Stimulated activated CD4-positive, alpha-beta T cell treated with anti-CD3 and anti-CD28 coated beads, Interleukin-1b, Interleukin-23, amount 100 ng/mL, for 1 hour (primary cell): ENCODE data around the gene XPR1.
"Not testable (repeated sequence)": the region's sequence is repeated elsewhere in the genome, so short reads cannot be mapped to it uniquely, and the experiment has no call there.

ENCODE experiments used
- DNase-seq, 2 donors: peaks; one replicate each; pipeline ENCODE4 v3.0.0-alpha.2; 2020; ENCODE audit warnings: low read depth in 2 of 2

XPR1 gene

DNA sequence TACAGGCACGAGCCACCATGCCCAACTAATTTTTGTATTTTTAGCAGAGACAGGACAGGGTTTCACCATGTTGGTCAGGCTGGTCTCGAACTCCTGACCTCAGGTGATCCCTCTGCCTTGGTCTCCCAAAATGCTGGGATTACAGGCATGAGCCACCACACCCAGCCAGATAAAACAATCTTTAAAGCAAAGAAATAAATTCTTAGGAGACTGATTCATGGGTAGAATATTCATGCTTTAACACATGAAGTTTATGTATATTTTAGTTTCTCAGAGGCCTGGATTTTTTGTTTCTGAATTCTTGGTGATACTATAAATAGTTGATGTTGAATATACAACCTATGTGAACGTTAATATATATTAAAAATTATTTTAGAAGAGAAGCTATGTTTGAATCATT is 153.5 kb downstream of the XPR1 start:
- no peak for DNase-seq

DNA sequence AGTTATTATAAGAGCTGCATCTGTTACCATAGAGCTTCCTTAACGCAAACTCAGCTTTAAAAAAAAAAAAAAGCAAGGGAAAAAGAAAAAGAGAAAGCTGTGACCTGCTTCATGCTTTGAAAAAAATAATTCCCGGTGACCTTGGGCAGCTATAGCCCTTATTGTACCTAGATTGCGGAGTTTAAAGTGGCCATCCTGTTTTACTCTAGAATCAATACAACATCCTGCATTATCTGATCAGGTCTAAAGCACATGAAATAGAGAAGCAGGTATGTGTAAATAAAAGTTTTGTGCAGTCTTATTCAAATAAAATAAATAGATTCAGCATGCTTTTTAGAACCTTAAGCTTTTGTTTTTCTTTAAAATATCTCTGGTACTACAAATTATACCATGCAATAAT is 154.1 kb downstream of the XPR1 start:
- no peak for DNase-seq

DNA sequence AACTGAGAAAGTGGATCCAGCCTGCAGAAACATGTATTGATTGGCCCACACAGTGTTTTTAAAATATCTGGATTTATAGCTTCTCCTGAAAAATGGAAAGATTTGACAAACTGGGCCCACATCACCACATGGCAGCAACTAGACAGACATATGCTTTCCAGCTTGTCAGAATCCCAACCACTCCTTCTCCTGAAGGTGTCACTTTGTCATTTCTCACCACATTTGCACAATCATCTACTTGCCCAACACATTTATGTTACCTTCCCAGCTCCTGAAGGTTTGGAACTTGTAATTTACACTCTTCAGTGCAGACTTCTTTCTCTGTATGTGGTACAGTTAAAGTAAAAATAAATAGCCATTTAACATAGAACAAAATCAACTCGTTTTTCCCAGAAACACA is 154.8 kb downstream of the XPR1 start:
- no peak for DNase-seq

DNA sequence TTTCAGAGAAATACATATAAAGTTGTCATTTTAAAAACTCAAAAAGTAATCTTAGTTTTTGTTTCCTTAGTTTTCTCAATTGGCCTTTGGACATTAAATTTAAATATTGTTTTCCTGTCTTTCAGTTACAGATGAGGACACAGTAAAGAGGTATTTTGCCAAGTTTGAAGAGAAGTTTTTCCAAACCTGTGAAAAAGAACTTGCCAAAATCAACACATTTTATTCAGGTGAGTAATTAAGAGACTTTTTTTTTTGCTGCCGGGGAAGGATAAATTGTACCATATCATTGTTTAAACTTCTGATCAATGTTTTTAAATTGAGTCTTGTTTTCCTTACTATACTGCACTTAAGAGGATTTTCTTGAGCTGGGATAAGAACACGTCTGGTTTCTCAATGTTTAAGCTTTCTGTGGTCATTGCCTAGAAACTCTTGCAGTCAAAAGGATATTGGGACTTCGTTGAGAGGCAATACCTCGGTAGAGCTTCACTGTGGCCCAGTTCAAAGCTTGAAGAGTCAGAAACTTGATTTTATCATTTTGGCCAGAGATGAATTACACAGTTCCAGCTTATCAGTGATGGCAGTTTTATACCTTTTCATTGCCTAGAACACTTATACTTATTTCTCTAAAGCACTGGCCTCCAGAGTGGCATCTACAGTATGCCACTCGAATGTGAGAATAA is 155.9 kb downstream of the XPR1 start:
- no peak for DNase-seq

DNA sequence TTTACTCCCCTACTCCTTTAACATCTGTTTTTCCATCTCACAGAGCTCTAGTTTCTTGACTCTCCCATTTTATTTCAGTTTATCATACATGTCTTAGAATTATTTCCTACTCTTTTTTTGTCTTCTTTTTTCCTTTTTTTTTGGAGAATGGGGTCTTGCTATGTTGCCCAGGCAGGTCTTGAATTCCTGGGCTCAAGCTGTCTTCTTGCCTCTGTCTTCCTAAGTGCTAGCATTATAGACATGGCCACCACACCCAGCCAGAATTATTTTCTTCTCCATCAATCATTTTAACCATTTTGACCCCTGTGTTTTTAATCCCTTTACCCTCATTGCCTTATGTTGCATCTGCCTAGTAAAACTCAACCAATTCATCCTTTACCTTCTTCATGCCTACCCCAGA is 157.6 kb downstream of the XPR1 start:
- DNase-seq = no peak

DNA sequence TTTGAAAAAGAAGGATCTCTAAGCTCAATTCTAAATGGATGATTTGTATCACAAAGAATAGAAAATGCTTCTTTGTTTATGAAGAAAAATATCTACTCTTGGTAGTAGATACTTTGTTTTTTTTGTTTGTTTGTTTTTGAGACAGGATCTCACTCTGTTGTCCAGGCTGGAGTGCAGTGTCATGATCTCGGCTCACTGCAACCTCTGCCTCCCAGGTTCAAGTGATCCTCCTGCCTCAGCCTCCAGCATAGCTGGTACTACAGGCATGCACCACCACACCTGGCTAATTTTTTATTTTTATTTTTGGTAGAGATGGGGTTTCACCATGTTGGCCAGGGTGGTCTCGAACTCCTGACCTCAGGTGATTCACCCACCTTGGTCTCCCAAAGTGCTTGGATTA is 159.3 kb downstream of the XPR1 start:
- DNase-seq = not testable (repeated sequence)

DNA sequence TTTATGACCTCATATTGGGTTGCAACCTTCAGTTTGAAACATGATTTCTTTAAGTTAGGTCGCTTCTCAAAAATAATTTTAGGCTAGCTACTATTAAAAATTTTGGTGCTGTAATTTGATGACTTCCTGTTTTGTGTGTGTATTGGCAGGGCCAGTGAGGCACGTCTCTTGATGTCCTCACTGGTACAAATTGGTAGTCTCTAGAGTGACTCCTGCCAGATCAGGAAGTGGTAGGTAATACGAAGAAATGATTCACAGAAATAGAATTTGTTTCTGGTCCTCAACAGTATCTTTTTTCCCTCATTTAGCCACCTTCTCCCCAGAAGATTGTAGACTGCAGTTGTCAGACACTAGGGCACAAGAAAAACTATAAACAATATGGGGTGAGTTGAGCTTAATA is 160.0 kb downstream of the XPR1 start:
- no peak for DNase-seq

DNA sequence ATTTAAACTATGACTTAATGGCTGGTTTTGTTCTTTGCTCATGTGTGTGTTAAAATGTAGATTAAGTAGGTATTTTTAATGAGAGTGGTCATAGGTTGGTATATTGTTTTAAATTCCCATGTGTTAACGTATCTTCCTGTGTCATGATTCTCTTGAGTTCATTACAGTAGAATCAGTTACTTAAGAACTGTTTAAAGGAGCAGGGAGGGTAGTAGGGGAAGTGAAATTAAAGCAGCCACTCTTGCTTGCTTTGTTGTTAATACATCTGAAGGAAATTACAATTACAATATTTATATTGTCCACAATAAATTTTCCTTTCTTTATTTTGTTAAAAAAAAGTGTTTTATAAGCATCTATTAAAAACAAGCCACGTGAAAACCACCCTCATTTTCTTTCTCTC is 161.6 kb downstream of the XPR1 start:
- DNase-seq = no peak

DNA sequence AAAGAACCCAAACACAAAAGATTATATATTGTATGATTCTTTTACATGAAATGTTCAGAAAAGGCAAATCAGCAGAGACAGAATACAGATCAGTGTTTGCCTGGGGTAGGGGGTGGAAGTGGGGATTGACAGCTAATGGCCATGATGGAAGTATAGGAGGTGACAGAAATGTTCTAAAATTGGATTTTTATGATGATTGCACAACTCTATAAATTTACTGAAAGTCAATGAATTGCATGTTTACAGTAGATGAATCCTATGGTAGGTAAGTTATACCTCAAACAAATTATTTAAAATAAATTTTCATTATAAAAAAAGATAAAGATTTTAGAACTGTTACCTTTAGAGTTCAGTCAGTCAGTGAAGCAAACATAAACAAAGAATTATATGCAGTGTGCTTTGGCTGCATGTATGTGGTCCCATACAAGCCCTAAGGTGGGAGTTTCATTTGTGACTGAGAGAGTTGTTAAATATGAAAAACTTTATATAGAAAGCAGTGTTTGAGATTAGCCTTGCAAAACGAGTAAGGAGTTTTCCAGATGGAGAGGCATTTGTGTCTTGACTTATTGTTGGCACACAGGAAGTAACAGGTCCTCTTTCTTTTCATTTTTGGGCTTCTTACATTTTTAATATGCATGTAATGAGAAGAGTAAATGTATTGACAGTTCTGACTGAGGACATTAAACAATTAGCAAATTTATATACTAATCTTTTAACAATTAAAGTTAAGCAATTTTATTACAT is 165.2 kb downstream of the XPR1 start:
- no peak for DNase-seq

DNA sequence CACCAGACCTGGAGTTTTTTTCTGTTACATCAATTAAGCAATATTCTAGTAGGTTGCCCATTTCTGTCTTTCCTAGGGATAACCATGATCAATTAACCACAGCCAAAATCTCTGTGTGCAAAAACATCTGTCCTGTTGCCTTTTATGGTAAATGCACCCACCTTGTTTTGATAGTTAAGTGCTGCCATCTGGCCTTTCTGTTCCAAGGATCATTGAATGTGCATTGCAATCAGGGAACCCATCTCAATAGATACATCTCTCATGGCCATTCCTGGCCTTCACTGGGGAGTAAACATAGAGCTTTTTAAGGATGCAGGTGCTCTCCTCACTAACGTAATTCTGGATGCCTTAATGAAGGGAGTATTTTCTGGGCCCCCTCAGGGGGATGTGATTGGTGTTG is 169.1 kb downstream of the XPR1 start:
- DNase-seq = no peak

DNA sequence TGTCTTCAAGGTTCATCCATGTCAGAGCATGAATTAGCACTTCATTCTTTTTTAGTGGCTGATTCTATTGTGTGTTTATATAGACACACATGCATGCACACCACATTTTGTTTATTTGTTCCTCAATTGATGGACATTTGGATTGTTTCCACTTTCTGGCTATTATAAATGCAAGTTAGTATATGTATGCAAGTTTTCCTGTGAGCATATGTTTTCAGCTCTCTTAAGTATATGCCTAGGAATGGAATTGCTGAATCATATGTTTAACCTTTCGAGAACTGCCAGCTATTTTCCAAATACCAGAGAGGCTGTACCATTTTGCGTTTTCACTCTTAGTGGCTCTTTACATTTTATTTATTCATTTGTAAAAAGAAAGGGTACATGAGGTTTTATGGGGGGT is 171.0 kb downstream of the XPR1 start:
- no peak for DNase-seq

DNA sequence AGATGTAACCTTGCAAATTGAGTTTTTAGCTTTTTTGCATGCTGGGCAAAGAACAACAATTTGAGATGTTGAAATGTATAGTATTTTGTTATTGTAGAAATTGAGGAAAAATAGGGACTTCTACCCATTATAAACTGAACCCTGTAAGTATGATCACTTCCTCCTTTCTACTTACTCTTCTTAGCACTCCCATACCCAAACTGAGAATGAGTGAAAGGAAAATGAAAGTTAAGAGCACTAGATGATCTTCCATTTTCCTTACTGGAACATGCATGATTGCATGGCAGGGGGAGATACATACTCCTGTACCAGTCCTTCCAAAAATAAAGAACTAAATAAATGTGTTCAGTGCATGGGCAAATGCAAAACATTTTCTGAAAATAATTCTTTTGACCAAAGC is 173.5 kb downstream of the XPR1 start:
- no peak for DNase-seq

DNA sequence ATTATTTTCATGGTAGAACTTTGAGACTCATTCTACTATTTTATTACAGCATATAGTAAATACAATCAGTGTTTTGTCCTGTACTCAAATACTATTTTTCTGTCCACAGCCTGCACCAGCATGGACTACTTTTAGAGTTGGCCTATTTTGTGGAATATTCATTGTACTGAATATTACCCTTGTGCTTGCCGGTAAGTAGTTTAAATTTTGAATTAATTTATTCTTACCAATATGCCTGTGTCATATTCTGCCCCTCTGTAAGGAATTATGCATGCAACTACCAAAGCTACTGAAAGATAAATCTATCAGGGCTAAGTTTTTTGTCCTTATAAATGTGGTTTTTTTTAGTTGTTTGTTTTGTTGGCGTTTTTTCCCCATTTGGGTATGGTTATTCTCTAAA is 179.5 kb downstream of the XPR1 start:
- DNase-seq = no peak

DNA sequence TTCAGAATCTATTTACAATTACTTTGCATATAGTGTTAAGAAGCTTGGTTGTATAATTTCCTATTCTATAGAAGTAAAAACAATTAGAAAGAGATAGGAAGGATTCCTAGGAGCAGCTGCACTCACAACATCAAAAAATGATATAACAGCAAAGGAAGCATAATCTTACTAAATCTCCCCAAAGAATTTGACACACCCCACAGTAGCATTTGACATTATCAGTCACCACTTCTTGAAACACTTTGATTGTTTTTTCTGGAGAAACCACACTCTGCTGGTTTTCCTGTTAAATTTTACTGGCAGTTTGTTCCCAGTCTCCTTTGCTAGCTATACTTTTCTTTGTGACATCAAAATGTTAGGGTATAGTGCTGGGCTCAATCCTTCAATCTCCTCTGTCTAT is 180.1 kb downstream of the XPR1 start:
- DNase-seq = no peak

DNA sequence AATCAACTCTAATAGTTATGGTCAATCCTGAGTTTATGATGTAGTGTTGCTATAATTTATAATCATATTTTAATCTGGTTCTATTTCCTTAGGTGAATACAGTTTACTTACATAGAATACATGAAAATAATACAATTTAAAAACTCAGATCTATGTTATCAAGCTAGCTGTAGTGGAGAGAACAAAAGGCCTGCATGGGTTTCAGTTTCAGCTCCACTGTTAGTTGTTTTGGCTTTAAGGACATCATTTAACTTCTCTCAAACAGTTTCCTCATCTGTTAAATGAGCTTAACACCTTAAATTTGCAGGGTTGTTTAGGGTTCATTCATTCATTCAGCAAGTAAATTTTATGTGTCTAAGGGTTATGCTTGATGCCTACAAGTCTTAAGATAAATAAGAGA is 182.4 kb downstream of the XPR1 start:
- DNase-seq = no peak

DNA sequence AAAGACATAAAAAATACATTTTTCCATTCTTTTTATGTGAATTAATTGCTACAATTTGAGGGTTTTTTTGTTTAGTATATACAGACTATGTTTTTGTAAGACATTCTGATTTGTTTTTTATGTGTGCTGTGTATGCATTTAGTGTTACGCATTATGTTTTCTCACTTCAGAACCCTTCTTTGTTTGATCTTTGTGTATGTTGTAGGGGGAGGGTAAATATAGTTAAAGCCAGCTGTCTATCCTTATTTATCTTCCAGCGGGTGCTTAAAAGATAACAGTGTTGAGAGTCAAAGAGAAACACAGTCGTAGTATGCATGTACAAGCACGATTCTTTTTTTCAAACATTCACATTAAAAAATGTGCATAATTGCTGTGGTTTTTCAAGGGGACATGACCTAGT is 183.4 kb downstream of the XPR1 start:
- no peak for DNase-seq

DNA sequence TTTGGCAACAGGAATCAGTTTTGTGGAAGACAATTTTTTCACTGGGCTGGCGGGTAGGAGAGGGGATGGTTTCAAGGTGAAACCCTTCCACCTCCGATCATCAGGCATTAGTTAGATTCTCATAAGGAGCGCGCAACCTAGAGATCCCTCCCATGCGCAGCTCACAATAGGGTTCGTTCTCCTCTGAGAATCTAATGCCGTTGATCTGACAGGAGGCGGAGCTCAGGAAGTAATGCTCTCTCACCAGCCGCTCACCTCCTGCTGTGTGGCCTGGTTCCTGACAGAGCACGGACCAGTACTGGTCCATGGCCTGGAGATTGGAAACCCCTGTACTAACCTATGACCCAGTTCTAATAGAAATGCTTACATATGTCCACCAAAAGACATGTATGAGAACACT is 184.3 kb downstream of the XPR1 start:
- DNase-seq = no peak

DNA sequence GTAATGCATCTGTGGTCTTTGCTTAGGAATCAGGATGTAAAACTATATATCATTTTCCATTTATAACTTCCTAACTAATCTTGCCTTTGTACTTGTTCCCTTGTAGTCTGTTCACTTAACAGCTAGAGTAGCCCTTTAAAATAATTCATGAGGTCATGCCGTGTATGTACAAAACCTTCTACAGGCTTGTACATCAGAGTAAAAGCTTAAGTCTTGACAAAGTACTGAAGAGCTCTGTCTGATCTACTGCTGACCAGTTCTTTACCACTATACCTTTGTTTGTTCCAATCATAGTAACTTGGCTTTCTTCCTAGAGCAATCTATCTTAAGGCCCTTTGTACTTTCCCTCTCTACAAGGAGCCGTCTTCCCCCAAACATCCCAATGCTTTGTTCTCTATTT is 190.1 kb downstream of the XPR1 start:
- no peak for DNase-seq

DNA sequence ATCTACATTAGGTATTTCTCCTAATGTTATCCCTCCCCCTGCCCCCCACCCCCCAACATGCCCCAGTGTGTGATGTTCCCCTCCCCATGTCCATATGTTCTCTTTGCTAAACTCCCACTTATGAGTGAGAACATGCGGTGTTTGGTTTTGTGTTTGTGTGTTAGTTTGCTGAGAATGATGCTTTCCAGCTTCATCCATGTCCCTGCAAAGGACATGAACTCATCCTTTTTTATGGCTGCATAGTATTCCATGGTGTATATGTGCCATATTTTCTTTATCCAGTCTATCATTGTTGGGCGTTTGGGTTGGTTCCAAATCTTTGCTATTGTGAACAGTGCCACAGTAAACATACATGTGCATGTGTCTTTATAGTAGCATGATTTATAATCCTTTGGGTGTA is 199.7 kb downstream of the XPR1 start:
- DNase-seq = not testable (repeated sequence)

DNA sequence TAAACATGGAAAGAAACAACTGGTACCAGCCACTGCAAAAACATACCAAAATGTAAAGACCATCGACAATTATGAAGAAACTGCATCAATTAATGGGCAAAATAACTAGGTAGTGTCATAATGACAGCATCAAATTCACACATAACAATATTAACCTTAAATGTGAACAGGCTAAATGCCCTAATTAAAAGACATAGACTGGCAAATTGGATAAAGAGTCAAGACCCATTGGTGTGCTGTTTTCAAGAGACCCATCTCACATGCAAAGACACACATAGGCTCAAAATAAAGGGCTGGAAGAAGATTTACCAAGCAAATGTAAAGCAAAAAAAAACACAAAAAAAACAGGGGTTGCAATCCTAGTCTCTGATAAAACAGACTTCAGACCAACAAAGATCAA is 201.4 kb downstream of the XPR1 start:
- not testable (repeated sequence) for DNase-seq

DNA sequence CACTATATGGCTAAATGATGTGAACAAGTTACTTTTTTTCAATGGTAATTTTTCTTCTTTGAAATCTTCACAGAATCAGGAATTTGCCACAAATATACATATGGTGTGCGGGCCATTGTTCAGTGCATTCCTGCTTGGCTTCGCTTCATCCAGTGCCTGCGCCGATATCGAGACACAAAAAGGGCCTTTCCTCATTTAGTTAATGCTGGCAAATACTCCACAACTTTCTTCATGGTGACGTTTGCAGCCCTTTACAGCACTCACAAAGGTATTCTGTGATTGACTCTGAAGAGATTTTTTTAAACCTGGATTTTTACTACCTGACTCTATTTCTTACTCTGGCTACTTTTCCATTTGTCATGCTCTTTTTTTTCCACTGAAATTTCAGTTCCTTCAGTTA is 204.6 kb downstream of the XPR1 start:
- DNase-seq = no peak

DNA sequence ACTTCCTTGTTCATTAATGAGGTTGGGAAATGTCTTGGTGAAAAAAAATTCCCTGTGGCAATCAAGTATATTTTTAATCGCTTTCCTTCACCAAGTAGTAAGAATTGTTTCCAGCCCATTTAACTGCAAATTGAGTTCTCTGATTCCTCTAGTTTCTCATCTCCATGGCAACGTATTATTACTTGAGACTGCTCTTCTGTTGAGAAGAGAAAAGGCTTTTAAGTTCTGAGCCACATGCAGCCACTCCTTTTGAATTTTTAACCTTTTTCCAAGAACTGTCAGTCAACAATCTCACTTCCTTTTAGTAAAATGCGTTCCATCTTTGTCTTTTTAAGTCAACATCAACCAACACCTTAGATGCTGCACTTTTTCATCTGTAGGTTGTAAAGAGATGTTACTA is 205.2 kb downstream of the XPR1 start:
- no peak for DNase-seq

DNA sequence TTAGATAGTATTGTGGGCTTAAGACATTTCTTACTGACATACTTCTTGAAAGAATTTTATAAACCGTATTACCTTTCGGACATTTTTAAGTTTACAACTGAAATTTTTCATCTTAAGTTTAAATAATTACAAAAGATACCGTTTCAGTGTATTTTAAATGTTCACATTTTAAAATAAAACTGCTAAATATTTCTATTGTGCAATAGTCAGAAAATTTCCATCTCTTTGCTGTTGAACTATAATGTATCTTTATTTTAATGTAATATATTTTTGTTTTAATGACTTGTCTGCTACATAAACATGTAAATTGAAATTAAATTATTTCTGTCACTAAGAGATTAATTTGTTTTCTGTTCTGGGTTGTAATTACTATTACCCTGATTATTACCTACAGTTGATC is 206.7 kb downstream of the XPR1 start:
- no peak for DNase-seq

DNA sequence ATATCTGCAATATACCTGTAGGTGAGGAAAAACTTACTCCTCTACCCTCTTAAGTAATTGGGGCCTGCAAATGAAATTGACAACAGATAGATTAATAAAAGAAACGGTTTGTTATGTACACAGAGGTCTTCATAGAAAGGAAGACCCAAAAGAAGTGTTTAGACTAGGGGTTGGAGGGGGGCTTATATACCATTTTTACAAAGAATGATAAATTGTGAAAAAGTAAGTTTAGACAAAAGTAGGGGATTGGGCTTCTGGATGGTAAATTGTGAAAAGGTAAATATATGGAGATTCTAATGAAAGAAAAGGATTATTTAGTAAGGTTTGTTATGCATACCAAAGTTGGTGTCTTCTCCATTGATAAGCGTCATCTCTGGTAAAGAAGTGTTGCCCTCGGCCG is 207.7 kb downstream of the XPR1 start:
- no peak for DNase-seq
